NCI-H226 (cell line): ENCODE data around the gene SPATA6.
"Not testable (repeated sequence)": the region's sequence is repeated elsewhere in the genome, so short reads cannot be mapped to it uniquely, and the experiment has no call there.

ENCODE experiments used
- DNase-seq: peaks from one replicate; pipeline ENCODE4 v3.0.0-alpha.2; 2015

Gene SPATA6

DNA sequence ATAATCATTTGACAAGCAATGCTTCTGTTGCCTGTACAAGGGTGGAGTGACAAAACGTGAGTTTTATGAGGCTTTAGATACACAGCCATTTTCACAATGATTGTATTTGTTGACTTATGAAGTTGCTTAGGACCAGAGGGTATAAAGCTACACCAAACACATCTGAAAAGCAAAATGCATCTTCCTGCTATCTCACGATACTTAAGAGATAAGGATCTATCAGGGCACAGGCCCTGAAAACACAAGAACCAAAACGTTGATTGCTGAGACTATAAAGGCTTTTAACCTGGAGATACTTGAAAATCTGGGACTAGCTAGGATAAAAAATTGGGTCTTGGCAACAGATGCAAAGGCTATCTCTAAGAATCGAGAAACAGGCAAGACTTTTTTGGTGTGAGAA lies 133.7 kb downstream of the SPATA6 start:
- DNase-seq, result no peak

DNA sequence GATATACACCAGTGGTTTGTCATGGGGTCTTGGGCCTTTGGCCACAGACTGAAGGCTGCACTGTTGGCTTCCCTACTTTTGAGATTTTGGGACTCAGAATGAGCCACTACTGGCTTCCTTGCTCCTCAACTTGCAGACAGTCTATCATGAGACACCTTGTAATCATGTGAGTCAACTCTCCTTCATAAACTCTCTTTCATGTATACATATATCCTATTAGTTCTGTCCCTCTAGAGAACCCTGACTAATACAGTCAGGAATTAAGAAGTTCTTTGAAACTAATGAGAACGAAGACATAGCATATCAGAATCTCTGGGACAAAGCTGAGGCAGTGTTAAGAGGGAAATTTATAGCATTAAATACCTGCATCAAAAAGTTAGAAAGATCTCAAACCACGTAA lies 138.7 kb downstream of the SPATA6 start:
- DNase-seq, result no peak

DNA sequence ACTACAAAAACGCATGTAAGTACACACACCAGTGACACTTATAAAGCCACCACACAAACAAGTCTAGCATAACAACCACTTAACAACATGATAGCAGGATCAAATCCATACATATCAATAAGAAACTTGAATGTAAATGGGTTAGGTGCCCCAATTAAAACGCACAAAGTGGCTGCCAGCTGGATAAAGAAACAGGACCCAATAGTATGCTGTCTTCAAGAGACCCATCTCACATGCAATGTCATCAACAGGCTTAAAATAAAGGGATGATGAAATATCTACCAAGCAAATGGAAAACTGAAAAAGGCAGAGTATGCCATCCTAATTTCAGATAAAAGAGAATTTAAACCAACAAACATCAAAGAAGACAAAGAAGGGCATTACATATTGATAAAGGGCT lies 139.9 kb downstream of the SPATA6 start:
- no peak for DNase-seq

DNA sequence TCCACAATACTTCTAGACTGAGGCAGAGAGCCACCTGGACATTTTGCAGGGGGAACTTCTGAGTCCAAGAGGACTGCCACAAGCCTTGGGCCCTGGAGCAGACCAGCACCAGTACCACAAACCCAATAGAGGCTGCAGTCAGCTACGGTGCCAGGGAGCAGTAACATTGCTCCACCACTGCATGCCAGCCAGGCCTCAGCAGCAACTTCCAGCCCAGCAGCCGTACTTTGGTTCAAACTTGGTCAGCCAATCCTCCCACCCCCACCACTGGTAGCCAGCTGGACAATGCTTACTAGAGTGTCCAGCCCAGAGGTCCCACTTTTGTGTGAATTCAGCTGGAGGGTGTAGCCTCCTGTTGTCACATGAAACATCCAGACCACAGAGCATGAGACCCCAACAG lies 142.1 kb downstream of the SPATA6 start:
- DNase-seq, result no peak

DNA sequence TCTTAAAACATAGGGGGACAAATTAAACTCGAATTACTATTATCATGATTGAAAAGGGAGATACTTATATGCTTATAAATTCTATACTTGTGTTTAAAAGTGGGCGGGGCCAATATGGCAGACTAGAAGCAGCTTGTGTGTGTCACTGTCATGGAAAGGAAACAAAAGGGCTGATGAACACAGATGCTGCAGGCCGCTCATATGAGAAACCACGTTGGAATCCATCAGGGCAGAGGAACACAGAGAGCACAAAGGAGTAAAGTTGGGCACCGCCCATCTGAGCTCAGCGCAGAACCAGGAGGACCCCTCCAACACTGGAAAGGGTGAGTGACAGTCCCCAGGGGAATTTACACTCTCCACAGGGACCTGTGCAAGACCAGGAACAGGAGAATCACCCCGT lies 142.5 kb downstream of the SPATA6 start:
- no peak for DNase-seq

DNA sequence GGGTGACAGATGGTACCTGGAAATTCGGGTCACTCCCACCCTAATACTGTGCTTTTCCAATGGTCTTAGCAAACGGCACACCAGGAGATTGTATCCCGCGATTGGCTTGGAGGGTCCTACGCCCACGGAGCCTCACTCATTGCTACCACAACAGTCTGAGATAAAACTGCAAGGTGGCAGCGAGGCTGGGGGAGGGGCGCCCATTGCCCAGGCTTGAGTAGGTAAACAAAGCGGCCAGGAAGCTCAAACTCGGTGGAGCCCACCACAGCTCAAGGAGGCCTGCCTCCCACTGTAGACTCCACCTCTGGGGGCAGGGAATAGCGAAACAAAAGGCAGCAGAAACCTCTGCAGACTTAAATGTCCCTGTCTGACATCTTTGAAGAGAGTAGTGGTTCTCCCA lies 160.2 kb downstream of the SPATA6 start:
- not testable (repeated sequence) for DNase-seq

DNA sequence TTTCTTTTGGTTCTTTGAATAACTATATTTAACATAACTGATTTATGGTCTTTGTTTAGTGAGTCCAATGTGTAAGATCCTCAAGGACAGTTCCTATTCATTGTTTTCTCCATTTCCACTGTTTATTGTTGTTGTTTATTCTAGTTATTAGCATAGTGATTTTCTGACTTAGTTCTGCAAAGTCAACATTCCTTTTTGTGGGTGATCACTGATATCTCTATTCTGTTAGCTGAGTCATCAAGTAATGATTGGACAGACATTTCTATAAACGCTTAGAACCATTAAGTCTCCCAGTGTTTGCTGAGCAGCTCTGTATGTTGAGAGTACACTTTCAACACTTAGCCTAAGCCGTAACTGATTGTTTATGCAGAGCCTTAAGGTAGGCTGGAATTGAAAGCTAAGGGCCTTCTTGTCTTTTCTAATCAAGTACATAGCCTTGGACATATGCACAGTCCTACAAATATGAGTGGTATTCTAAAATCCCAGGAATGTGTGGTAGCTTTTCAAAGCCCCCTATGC lies 162.4 kb downstream of the SPATA6 start:
- no peak for DNase-seq

DNA sequence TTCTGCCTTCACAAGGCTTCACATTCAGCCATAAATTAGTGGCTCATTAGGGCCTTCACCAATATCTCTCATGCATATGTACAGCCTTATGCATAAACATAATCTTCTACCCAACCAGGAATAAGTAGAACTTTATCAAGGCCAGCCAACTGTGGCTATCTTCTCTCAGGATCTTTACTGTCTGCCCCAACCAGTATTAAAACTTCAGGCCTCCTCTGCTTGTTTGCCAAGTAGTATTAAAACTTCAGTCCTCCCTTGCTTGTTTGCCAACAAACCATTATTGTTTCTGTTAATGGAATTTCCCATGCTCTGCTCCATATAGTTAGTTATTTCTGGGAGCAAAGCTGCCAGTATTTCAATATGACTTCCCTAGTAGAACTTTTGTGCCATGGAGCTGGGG lies 169.4 kb downstream of the SPATA6 start:
- no peak for DNase-seq

DNA sequence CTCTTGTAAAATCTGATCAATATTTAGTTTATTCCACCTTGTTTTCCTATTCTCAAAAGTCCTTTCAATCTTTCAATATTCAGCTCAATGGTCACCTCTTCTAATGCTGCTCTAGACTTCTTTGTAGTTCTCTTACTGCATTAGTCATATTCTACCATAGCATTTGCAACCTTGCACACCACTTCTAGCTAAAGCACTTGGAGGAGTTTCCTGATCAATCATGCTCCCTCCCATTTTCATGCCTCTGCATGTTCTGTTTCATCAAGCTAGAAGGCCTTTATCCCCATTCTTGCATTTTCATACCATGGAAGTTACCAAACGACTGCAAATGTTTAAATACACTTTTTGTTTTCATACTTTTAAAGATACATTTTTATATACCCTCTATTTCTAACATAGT lies 177.3 kb downstream of the SPATA6 start:
- no peak for DNase-seq

DNA sequence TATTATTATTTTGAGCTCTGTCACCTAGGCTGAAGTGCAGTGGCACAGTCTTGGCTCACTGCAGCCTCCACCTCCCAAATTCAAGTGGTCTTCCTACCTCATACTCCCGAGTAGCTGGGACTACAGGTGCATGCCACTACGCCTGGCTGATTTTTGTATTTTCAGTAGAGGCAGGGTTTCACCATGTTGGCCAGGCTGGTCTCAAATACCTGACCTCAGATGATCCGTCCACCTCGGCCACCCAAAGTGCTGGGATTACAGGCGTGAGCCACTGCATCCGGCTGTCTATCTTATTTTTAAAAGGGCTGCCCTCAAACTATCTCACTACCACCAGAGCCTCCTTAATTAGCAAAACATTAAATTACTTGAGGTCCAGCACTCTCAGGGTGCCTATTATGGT lies 177.9 kb downstream of the SPATA6 start:
- not testable (repeated sequence) for DNase-seq

DNA sequence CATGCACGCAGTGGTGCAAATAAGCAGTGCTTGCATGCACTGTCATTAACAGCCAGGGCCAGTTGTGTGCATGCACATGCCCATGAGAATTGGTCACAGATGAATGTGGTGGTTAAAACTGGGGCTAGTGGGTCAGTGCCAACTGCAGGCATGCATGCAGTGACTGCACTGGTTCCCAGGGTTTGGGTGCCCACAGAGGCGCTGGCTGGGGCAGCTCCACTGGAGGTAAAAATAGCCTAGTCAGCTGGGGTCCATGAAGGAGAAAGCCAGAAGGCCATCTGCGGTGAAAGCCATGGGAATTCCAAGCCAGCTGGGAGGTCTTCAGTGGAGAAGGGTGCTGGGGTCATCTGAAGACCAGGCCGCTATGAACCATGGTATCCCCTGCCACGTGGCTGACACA lies 179.3 kb downstream of the SPATA6 start:
- no peak for DNase-seq

DNA sequence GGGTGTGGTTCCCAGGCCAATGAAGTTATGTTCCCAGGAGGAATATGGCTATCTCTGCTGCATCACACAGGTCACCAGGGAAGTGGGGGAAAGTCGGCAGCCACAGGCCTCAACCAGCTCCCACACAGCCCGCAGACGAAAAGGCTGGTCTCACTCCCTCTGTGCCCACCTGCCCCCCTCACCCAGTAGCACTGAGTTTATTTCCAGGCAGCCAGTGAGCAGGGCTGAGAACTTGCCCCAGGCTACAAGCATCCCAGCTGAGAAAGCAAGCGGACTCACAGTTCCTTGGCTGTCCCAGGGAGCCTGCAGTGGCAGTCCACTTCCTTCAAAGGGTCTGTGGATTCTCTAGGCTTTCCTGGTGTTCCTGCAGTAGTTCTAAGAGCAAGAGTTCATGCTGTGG lies 180.6 kb downstream of the SPATA6 start:
- no peak for DNase-seq

DNA sequence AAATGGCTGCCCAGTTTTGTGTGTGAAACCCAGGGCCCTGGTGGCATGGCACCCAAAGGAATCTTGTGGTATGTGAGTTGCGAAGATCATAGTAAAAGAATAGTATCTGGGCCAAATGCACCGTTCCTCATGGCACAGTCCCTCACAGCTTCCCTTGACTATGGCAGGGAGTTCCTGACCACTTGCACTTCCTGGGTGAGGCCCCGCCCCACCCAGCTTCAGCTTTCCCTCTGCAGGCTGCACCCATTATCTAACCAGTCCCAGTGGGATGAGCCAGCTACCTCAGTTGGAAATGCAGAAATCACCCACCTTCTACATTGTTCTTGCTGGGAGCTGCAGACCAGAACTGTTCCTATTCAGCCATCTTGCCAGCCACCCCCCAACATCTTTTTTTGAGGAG lies 186.5 kb downstream of the SPATA6 start:
- DNase-seq, result no peak

DNA sequence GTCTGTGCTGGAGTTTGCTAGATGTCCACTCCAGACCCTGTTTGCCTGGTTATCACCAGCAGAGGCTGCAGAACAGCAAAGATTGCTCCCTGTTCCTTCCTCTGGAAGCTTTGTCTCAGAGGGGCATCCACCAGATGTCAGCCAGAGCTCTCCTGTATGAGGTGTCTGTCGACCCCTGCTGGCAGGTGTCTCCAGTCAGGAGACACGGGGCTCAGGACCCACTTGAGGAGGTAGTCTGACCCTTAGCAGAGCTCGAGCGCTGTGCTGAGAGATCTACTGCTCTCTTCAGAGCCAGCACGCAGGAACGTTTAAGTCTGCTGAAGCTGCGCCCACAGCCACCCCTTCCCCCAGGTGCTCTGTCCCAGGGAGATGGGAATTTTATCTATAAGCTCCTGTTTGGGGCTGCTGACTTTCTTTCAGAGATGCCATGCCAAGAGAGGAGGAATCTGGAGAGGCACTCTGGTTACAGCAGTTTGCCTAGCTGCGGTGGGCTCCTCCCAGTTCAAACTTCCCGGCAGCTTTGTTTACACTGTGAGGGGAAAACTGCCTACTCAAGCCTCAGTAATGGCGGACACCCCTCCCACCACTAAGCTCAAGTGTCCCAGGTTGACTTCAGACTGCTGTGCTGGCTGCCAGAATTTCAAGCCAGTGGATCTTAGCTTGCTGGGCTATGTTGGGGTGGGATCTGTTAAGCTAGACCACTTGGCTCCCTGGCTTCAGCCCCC lies 187.1 kb downstream of the SPATA6 start:
- DNase-seq, result not testable (repeated sequence)

DNA sequence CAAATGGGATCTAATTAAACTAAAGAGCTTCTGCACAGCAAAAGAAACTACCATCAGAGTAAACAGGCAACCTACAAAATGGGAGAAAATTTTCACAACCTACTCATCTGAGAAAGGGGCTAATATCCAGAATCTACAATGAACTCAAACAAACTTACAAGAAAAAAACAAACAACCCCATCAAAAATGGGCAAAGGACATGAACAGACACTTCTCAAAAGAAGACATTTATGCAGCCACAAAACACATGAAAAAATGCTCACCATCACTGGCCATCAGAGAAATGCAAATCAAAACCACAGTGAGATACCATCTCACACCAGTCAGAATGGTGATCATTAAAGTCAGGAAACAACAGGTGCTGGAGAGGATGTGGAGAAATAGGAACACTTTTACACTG lies 189.7 kb downstream of the SPATA6 start:
- DNase-seq, result not testable (repeated sequence)

DNA sequence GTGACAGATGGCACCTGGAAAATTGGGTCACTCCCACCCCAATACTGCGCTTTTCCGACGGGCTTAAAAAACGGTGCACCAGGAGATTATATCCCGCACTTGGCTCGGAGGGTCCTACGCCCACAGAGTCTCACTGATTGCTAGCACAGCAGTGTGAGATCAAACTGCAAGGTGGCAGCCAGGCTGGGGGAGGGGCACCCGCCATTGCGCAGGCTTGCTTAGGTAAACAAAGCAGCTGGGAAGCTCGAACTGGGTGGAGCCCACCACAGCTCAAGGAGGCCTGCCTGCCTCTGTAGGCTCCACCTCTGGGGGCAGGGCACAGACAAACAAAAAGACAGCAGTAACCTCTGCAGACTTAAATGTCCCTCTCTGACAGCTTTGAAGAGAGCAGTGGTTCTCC lies 194.6 kb downstream of the SPATA6 start:
- DNase-seq, result not testable (repeated sequence)

DNA sequence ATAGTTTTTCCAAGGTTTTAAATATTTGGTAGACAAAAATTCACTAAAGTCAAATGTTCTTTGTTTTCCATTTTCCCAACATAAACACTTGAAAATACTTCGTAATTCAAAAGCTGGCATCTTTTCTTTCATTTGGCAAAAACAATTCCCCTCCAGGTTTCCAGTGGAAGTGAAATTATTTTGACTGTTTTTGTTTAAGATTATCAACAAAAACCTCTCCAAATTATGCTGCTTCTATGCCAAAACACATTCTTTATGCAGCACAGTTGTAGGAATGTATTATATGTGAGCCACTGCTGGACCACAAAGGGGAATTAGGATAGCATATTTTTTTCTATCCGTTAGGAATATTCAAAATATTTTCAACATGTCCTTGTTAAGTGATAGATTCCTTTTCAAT lies 205.4 kb downstream of the SPATA6 start:
- no peak for DNase-seq

DNA sequence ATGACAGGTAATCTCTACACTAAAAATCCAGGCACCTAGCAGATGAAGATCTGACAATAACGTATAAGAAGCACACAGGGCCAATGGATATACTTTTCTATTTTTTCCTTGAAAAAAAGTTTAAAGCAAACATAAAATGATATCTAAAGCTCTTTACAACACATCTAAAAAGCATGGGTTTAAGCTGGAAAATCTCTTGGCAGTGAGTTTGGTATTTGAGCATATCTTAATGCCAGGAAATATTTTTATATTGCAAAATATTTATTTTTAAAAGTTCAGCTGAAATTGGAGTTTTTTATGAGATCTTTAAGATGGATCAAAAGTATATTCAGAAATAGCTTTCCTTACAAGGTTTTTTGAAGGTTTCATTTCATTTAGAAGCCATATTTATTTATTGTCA lies 209.0 kb downstream of the SPATA6 start:
- no peak for DNase-seq

DNA sequence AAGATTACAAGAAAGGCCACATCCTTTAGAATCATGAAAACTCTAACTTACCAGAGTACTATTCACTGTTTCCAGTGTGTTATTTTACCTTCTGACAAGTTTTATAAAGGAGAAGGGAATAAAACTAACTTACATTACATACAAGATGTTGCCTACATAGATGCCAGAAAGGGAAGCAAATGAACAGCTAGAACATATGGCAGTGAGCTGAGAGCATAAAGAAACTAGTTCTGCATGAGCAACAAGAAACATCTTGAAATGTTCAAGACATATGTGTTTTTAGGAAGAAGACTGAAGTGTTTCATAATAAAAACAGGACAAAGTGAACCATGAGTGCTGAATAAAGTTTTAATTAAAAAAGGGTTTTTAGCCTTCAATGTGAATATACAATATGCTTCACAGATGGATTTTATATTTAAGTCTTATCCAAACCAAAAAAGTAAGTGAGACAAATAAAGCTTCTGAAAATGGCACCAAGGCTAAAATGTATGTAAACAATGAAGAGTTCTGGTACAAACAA lies 210.1 kb downstream of the SPATA6 start:
- DNase-seq, result no peak

DNA sequence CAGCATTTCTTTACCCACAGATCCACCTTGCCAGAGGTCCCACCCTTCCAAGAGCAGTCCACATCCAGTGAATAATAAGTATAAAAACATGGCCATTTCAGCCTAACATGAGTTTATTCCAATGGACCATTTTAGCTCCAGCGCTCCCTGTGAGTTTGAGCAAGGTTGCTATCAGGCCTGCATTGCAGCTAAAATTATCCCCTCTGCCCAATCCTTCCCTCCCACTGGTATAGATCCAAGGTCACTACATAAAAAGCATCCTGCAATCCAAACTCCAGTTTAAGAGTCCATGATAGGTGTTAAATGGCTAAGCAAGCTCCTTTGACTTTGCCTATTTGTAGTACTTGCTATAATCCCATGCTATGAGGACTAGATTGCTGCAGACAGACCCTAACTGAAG lies 213.9 kb downstream of the SPATA6 start:
- DNase-seq, result no peak

DNA sequence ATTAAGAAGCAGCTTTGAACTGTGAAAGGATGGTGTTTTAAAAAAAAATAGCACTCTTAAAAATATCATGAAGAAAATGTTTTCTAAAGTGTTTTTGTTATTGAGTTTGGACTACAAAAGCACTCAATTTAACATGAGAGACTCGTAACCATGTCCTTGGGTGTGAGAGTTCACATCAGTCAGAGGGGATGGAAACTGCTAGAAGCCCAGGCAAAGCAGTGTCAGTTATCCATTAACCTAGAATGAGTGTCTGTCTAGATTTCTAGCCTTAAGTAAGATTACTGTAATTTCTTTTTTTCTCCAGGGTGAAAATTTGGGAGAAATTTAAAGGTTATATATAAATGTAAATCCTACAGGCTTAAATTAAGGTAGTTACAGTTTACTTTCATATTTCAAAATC lies 217.8 kb downstream of the SPATA6 start:
- DNase-seq, result no peak

DNA sequence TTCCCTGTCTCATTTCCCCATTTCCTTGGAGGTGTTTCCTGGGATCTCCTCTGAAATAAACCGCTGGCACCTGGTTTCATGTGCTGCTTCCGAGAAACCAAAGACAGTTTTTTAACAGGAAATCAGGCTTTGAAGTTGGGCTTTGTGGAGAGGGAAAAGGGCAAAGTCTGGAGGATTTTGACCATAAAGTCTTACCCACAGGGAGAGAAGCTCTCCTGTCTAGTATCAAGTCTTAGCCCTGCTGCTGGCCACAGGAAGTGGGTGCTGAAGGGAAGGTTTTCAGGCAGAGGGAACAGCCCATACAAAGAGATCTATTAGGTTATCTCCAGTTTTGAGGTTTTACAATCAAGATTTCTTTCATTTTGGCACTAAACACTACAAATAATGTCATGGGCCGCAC lies 220.2 kb downstream of the SPATA6 start:
- DNase-seq, result no peak

DNA sequence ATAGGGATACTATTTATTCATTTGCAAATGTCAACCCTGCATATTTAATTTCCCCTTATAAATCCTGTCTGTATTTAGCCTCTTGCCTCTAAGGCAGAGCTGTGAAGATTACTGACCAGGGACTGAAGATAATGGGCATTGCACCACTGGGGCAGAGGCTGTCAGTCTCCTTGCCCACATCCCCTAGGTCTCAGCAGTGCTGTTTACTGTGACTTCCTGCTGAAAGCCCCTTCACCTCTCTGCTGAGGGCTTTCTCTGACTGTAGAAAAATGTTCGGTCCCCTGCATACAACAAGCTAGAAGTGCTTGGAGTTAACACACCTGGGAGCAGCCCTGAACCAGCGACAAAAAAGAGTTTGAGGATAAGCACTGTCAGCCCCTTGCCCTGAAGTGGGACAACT lies 220.7 kb downstream of the SPATA6 start:
- DNase-seq, result no peak

DNA sequence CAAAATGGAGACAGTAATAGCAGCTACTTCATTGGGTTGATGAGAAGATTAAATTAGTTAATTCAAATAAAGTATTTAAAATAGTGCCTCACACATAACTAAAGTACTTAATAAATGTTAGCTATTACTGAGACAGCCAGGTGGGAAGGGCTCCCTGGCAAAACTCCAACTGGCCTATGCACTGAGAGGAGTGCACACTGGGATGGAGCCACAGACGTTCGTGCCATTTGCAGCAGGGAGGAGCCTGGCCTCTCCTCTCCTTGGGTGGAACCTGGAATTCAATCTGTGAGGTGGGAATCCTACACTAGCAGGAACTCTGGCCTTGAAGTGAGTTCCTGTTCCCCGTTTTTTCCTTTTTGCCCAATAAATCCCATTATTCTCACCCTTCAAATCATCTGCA lies 221.4 kb downstream of the SPATA6 start:
- no peak for DNase-seq

DNA sequence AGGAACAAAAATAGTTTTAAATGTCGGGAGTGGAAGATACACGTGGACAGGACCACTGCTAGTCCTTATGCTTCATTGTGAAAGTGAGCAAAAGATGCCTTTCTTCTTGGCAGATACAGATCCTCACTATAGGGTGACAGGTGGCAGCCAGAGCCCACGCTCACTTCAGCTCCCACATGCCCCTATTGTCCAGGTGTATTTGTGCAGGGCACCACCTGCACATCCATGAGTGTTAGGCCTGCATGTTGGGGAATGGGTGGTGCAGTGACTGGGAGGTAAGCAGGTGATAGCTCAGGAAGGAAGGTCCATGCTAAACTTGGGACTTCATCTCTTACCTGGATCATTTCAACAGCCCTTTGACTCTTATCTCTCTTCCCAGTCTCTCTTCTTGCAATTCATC lies 222.1 kb downstream of the SPATA6 start:
- no peak for DNase-seq
